ENCODE data around the gene PAM16. TPM values are rescaled to one million over a fixed set of nuclear protein-coding genes. Genes with fewer than 3 reads are reported as not detected.

Gene PAM16
- total RNA-seq, 1 experiment from 2014 or later: 80.4 TPM

DNA sequence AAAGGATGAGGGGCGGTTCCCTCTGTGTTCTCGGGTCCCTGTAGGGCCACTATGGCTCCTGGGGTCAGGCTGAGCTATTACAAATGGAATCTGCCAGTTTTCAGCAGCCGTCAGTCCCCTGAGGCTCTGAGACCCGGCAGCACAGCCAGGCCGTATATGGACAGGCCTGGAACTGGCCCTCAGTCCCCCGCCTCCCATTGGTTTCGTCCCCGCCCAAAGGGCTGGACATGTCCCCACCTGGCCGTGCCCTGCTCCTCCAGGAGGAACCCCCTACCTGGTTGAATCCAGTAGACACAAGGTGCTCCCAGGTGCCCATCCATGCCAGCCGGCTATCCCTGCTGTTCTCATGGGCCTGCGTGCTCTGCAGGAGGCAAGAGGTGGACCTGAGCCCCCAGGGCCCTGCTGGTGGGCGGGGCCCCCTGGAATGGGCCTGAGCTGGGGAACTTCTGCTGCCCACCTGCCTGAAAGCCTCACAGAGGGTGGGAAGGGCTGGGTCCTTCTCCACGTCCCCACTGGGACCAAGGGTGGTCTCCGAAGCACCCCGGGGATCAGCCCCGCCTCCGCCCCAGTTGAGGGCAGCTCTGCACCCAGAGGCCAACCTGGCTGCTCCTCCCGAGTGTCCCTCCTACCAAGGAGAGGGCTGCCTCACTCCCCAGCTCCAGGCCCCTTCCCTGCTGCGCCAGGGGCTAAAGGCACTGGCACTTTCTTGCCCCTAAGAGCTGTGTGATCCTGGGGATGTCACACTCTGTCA, 37.3 kb upstream of the PAM16 start:
- peaks cover 0 to 5% (median 2%) of the 10 kb centered on the region in 3 experiments; a peak in 2 of 7 replicates for H3K36me3 Mint-ChIP-seq (ENCODE audit: insufficient read depth in 1 of 3, low read depth in 3 of 3)
- H3K23ac ChIP-seq (ENCODE audit: insufficient read length, low read depth, low read length): no peak overlapping the region
- no peaks in the 10 kb centered on the region for H3K9me3 ChIP-seq (ENCODE audit: control insufficient read depth, low read depth, low read length)
- H3K9ac ChIP-seq (ENCODE audit: extremely low read depth, insufficient read length, low read length): no peak overlapping the region
- peaks cover 5% of the 10 kb centered on the region; the same call in 1 of the 2 replicates for H3K4me1 ChIP-seq (ENCODE audit: insufficient read depth, low read length)
- no peaks in the 10 kb centered on the region for H3K79me1 ChIP-seq (ENCODE audit: insufficient read depth, low read depth, low read length, poor library complexity, severe bottlenecking)
- H3K27ac ChIP-seq (ENCODE audit: insufficient read length, low read depth, low read length): no peak overlapping the region
- no peak overlapping the region for H2BK15ac ChIP-seq (ENCODE audit: low read depth, low read length)
- H4K91ac ChIP-seq (ENCODE audit: insufficient read length, low read depth, low read length): no peak overlapping the region
- no peak overlapping the region for H4K8ac ChIP-seq (replicated peaks; ENCODE audit: insufficient read length, low read depth, low read length)
- H3K4me3 Mint-ChIP-seq: no peak overlapping the region; a peak in 1 of 5 replicates
- no peak overlapping the region for H2BK12ac ChIP-seq (ENCODE audit: insufficient read length, low read depth, low read length)
- no peak overlapping the region for H3K4ac ChIP-seq (ENCODE audit: low read depth, low read length)
- H3K9me3 Mint-ChIP-seq: no peaks in the 10 kb centered on the region
- no peak overlapping the region for H3K4me2 ChIP-seq (ENCODE audit: insufficient read depth, insufficient read length, low read length)
- no peak for DNase-seq
- H3K18ac ChIP-seq (ENCODE audit: insufficient read length, low read depth, low read length): peak overlapping the region; percentile 10
- H2BK120ac ChIP-seq (ENCODE audit: low read depth, low read length, poor library complexity, severe bottlenecking): no peak overlapping the region
- H3K79me2 ChIP-seq (ENCODE audit: insufficient read depth, low read length): no peaks in the 10 kb centered on the region
- H3K23me2 ChIP-seq (ENCODE audit: insufficient read length, low read depth, low read length, poor library complexity, severe bottlenecking): no peaks in the 10 kb centered on the region
- no peak overlapping the region for H2AFZ ChIP-seq (ENCODE audit: low read length)
- no peak overlapping the region for H2BK5ac ChIP-seq (ENCODE audit: insufficient read length, low read length)
- peaks cover 39 to 45% of the 10 kb centered on the region in 2 experiments for H3K4me1 Mint-ChIP-seq
- H4K5ac ChIP-seq (ENCODE audit: insufficient read length, low read depth, low read length): no peak overlapping the region
- H2BK20ac ChIP-seq (ENCODE audit: low read depth, low read length, poor library complexity, severe bottlenecking): no peak overlapping the region
- no peak overlapping the region for H3T11ph ChIP-seq (ENCODE audit: low read length)
- peak overlapping the region; percentile 16; the same call in 1 of the 2 replicates for H3K14ac ChIP-seq (ENCODE audit: insufficient read depth, low read length)
- peak overlapping the region in 2 of 3 experiments; percentile 33 to 85; a peak in 2 of 7 replicates for H3K27ac Mint-ChIP-seq
- no peak for TF ChIP-seq CTCF (conservative IDR thresholded peaks at IDR 0.05)
- H3K27me3 ChIP-seq (ENCODE audit: insufficient read depth, low read length): no peaks in the 10 kb centered on the region
- H4K20me1 ChIP-seq (ENCODE audit: control insufficient read depth, insufficient read depth, insufficient read length): no peaks in the 10 kb centered on the region
- no peak overlapping the region for H2AK5ac ChIP-seq (ENCODE audit: insufficient read length, low read length)
- no CpG with 5 or more reads among the region's 19 CpGs for WGBS (ENCODE audit: extremely low coverage, insufficient read length, low lambda C conversion rate)
- H3K56ac ChIP-seq (ENCODE audit: insufficient read length, low read depth, low read length): no peak overlapping the region
- H3K27me3 Mint-ChIP-seq (ENCODE audit: low read depth): no peaks in the 10 kb centered on the region
